HEK293 (cell line): ENCODE measurements around the gene ANKS6.

Experiments used
- CTCF ChIA-PET: fragments of 350-600 bp; formaldehyde crosslinking; extraction: SDS; loops from one replicate; lab custom pipeline; 2021; ENCODE audit warnings: antibody characterized with exemption; lab: Yijun Ruan, JAX
- POLR2A ChIA-PET: fragments of 300-600 bp; formaldehyde crosslinking; extraction: SDS; loops from one replicate; lab custom pipeline; 2020; ENCODE audit warnings: antibody characterized with exemption, inconsistent platforms; lab: Yijun Ruan, JAX
- H3K27ac ChIP-seq: fragments of 200-500 bp; sonication (Bioruptor generic); 2 replicates; pipeline ENCODE4 v1.5.1; 2014; ENCODE audit warnings: low read depth, low read length, control low read depth, inconsistent platforms; ENCODE audit errors: extremely low read depth
- H3K36me3 ChIP-seq, 2 experiments: fragments of 200-500 bp in 1 of 2; sonication (Bioruptor generic) in 1 of 2; 1 replicate in 1 of 2; 2 replicates in 1 of 2; pipeline ENCODE4 v1.5.1; 2014 to 2017; ENCODE audit warnings: inconsistent platforms in 2 of 2, low read length in 2 of 2; ENCODE audit not compliant: control insufficient read depth in 2 of 2, insufficient read depth in 1 of 2
- H3K4me1 ChIP-seq: fragments of 200-500 bp; sonication (Bioruptor generic); 2 replicates; pipeline ENCODE4 v1.5.1; 2014; ENCODE audit warnings: mild to moderate bottlenecking, low read length, inconsistent platforms; ENCODE audit not compliant: control insufficient read depth, insufficient read depth
- H3K4me3 ChIP-seq: 2 replicates; pipeline ENCODE4 v1.5.1; 2011; ENCODE audit warnings: low read depth, mild to moderate bottlenecking, control low read depth, low read length, moderate library complexity
- H3K9me3 ChIP-seq: fragments of 200-500 bp; sonication (Bioruptor generic); 2 replicates; pipeline ENCODE4 v1.5.1; 2014; ENCODE audit warnings: low read depth, low read length, inconsistent platforms; ENCODE audit not compliant: control insufficient read depth, insufficient read depth
- BCL11A ChIP-seq: fragments of 450-650 bp; formaldehyde crosslinking; IDR thresholded peaks from 2 replicates; pipeline ENCODE4 v1.5.1; 2016; ENCODE audit warnings: low read depth, missing biosample characterization, missing genetic modification characterization
- CTCF ChIP-seq: fragments of 450-650 bp; formaldehyde crosslinking; IDR thresholded peaks from 2 replicates; pipeline ENCODE4 v1.5.1; 2016; ENCODE audit warnings: missing biosample characterization, missing genetic modification characterization
- EGR2 ChIP-seq: fragments of 450-650 bp; formaldehyde crosslinking; IDR thresholded peaks from 2 replicates; pipeline ENCODE4 v1.5.1; 2016; ENCODE audit warnings: low read depth, missing biosample characterization, missing genetic modification characterization
- GLIS1 ChIP-seq: fragments of 450-650 bp; formaldehyde crosslinking; IDR thresholded peaks from 2 replicates; pipeline ENCODE4 v1.5.1; 2016; ENCODE audit warnings: missing biosample characterization, missing genetic modification characterization
- MZF1 ChIP-seq: fragments of 450-650 bp; formaldehyde crosslinking; IDR thresholded peaks from 2 replicates; pipeline ENCODE4 v1.5.1; 2017; ENCODE audit warnings: missing biosample characterization, missing genetic modification characterization, borderline replicate concordance
- SP7 ChIP-seq: fragments of 450-650 bp; formaldehyde crosslinking; IDR thresholded peaks from 2 replicates; pipeline ENCODE4 v1.5.1; 2016; ENCODE audit warnings: missing biosample characterization, missing genetic modification characterization
- YY2 ChIP-seq: fragments of 450-650 bp; formaldehyde crosslinking; IDR thresholded peaks from 2 replicates; pipeline ENCODE4 v1.5.1; 2016; ENCODE audit warnings: missing biosample characterization, missing genetic modification characterization
- ZBTB11 ChIP-seq: fragments of 450-650 bp; formaldehyde crosslinking; conservative IDR thresholded peaks from 2 replicates; pipeline ENCODE4 v1.5.1; 2016; ENCODE audit warnings: low read depth, missing biosample characterization, missing genetic modification characterization
- ZBTB7A ChIP-seq: fragments of 450-650 bp; formaldehyde crosslinking; IDR thresholded peaks from 2 replicates; pipeline ENCODE4 v1.5.1; 2016; ENCODE audit warnings: low read depth, missing biosample characterization, missing genetic modification characterization
- ZEB2 ChIP-seq: fragments of 450-650 bp; formaldehyde crosslinking; IDR thresholded peaks from 2 replicates; pipeline ENCODE4 v1.5.1; 2016; ENCODE audit warnings: missing biosample characterization, missing genetic modification characterization
- ZFP41 ChIP-seq: fragments of 450-650 bp; formaldehyde crosslinking; IDR thresholded peaks from 2 replicates; pipeline ENCODE4 v1.5.1; 2016; ENCODE audit warnings: missing biosample characterization, missing genetic modification characterization, borderline replicate concordance
- ZNF155 ChIP-seq: fragments of 450-650 bp; formaldehyde crosslinking; IDR thresholded peaks from 2 replicates; pipeline ENCODE4 v1.5.1; 2016; ENCODE audit warnings: missing biosample characterization, missing genetic modification characterization
- ZNF175 ChIP-seq: fragments of 450-650 bp; formaldehyde crosslinking; IDR thresholded peaks from 2 replicates; pipeline ENCODE4 v1.5.1; 2016; ENCODE audit warnings: missing biosample characterization, missing genetic modification characterization
- ZNF274 ChIP-seq, 2 experiments: fragments of 200-500 bp in 1 of 2; fragments of 450-650 bp in 1 of 2; sonication (Bioruptor generic) in 1 of 2; formaldehyde crosslinking in 1 of 2; IDR thresholded peaks; 2 replicates each; pipeline versions ENCODE4 v1.5.1 to v1.6.1; 2014 to 2016; ENCODE audit warnings: borderline replicate concordance in 1 of 2, inconsistent platforms in 1 of 2, low read length in 1 of 2, missing biosample characterization in 1 of 2, missing genetic modification characterization in 1 of 2
- ZNF391 ChIP-seq: fragments of 450-650 bp; formaldehyde crosslinking; IDR thresholded peaks from 2 replicates; pipeline ENCODE4 v1.5.1; 2016; ENCODE audit warnings: low read depth, missing biosample characterization, missing genetic modification characterization, borderline replicate concordance
- ZNF473 ChIP-seq: fragments of 450-650 bp; formaldehyde crosslinking; IDR thresholded peaks from 2 replicates; pipeline ENCODE4 v1.5.1; 2017; ENCODE audit warnings: missing biosample characterization, missing genetic modification characterization
- ZNF548 ChIP-seq: fragments of 450-650 bp; formaldehyde crosslinking; IDR thresholded peaks from 2 replicates; pipeline ENCODE4 v1.5.1; 2016; ENCODE audit warnings: missing biosample characterization, missing genetic modification characterization
- ZNF610 ChIP-seq: fragments of 450-650 bp; formaldehyde crosslinking; IDR thresholded peaks from 2 replicates; pipeline ENCODE4 v1.5.1; 2016; ENCODE audit warnings: missing biosample characterization, missing genetic modification characterization, borderline replicate concordance
- ZNF692 ChIP-seq: fragments of 450-650 bp; formaldehyde crosslinking; IDR thresholded peaks from 2 replicates; pipeline ENCODE4 v1.5.1; 2016; ENCODE audit warnings: missing biosample characterization, missing genetic modification characterization
- ZNF704 ChIP-seq: fragments of 450-650 bp; formaldehyde crosslinking; IDR thresholded peaks from 2 replicates; pipeline ENCODE4 v1.5.1; 2016; ENCODE audit warnings: missing biosample characterization, missing genetic modification characterization
- ZNF785 ChIP-seq: fragments of 450-650 bp; formaldehyde crosslinking; IDR thresholded peaks from 2 replicates; pipeline ENCODE4 v1.5.1; 2016; ENCODE audit warnings: missing biosample characterization, missing genetic modification characterization

ANKS6 gene

GRCh38 chr9:98781588-98782383 is 14.6 kb downstream of the ANKS6 start:
- CTCF ChIA-PET: interaction anchor here (0.7 to 1.4 kb wide), 3 partner anchors 8 to 33 kb away, joined by 3 to 5 read pairs (median 3); no protein-coding TSS in a partner anchor
- Histone ChIP-seq H3K4me3 (no peak overlapping the region), H3K36me3 (peaks cover 3 to 71% of the 10 kb centered on the region in 2 experiments; a peak in 2 of 3 replicates)

DNA sequence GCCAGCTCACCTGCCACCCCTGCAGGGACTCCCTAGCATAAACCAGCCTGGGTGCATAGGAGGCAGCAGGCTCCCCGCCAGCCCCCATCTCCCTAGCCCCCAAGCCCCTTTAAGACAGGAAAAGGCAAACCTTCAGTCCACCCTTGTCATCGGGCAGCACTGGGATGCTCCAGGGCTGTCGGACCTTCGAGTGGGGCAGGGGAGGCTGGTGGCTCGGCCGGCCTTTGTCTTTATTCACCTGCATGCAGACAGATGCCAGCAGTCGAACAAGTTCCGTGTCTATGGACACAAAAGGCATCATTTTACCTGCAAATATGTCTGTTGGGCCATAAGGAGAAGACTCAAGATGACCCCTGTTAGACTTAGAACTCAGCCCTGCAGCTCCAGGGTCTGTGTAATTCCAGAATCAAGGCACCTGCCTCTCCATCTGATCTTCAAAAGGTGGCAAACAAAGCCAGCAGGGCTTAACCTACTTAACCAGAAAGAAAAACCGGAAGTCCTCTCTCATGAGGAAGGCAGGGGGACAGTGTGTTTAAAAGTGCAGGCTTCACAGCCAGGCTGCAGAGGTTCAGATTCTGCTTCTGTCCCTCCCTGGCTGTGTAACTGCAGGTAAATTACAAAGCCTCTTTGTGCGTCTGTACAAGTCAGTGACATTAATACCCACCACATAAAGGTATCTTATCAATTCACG is 16.2 kb downstream of the ANKS6 start:
- Histone ChIP-seq H3K4me1 (no peaks in the 10 kb centered on the region), H3K36me3 (peaks cover 3 to 69% of the 10 kb centered on the region in 2 experiments; a peak in 2 of 3 replicates), H3K9me3 (no peaks in the 10 kb centered on the region), H3K4me3 (no peak overlapping the region), H3K27ac (no peak overlapping the region)
- POLR2A ChIA-PET: no interaction called here
- CTCF ChIA-PET: interaction anchor here (0.5 kb wide), 1 partner anchor 659 kb away, joined by 3 read pairs; no protein-coding TSS in a partner anchor
- TF ChIP-seq ZBTB7A (tag by site-specific recombination): no peak
- TF ChIP-seq ZFP41: no peak
- no peak for TF ChIP-seq ZNF175
- no peak for TF ChIP-seq ZNF785 (tag by site-specific recombination)
- no peak for TF ChIP-seq CTCF (tag by site-specific recombination)
- TF ChIP-seq ZNF692 (tag by site-specific recombination): no peak
- no peak for TF ChIP-seq MZF1
- no peak for TF ChIP-seq GLIS1 (tag by site-specific recombination)
- TF ChIP-seq ZNF155 (tag by site-specific recombination): no peak
- TF ChIP-seq EGR2: no peak
- no peak for TF ChIP-seq ZEB2 (tag by site-specific recombination)
- TF ChIP-seq ZNF473 (tag by site-specific recombination): no peak
- TF ChIP-seq ZNF548: no peak
- no peak for TF ChIP-seq ZNF704
- TF ChIP-seq ZNF610: no peak
- TF ChIP-seq BCL11A (tag by site-specific recombination): no peak
- TF ChIP-seq ZNF274 (IDR thresholded peaks at IDR 0.05; ENCODE audit: low read length): no peak
- TF ChIP-seq ZNF274 (tag by site-specific recombination; IDR thresholded peaks at IDR 0.05; ENCODE audit: borderline replicate concordance): no peak
- no peak for TF ChIP-seq YY2 (tag by site-specific recombination)

More at GRCh38 chr9:98781588-98782383, 14.6 kb downstream of the ANKS6 start:
- POLR2A ChIA-PET: no interaction called here
- TF ChIP-seq ZBTB11 (tag by site-specific recombination): no peak
- TF ChIP-seq ZNF391 (tag by site-specific recombination): no peak
- no peak for TF ChIP-seq SP7 (tag by site-specific recombination)
- TF ChIP-seq, all 188 proteins: peak for 0
- H3K27ac ChIP-seq: no peak overlapping the region
- H3K4me1 ChIP-seq: no peaks in the 10 kb centered on the region
- H3K9me3 ChIP-seq: no peaks in the 10 kb centered on the region
